Measurements from ENCODE around the gene DDX24. TPM values are rescaled to one million over a fixed set of nuclear protein-coding genes. Genes with fewer than 3 reads are reported as not detected.

DDX24 gene
- polyA plus RNA-seq, 3 donors, result 51.2 to 68.0 (median 53.8) TPM

DNA sequence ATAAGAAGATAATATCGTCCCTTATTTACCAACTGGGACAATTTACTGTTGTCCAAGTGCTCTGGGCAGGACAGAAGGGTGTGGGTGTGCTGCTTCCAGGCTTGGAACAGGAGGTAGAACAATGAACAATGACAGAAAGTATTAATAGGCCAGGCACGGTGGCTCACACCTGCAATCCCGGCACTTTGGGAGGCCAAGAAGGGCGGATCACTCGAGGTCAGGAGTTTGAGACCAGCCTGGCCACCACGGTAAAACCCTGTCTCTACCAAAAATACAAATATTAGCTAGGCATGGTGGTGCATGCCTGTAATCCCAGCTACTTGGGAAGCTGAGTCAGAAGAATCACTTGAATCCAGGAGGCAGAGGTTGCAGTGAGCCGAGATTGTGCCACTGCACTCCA is 32.1 kb upstream of the DDX24 start:
- TF ChIP-seq, protein P1, sequence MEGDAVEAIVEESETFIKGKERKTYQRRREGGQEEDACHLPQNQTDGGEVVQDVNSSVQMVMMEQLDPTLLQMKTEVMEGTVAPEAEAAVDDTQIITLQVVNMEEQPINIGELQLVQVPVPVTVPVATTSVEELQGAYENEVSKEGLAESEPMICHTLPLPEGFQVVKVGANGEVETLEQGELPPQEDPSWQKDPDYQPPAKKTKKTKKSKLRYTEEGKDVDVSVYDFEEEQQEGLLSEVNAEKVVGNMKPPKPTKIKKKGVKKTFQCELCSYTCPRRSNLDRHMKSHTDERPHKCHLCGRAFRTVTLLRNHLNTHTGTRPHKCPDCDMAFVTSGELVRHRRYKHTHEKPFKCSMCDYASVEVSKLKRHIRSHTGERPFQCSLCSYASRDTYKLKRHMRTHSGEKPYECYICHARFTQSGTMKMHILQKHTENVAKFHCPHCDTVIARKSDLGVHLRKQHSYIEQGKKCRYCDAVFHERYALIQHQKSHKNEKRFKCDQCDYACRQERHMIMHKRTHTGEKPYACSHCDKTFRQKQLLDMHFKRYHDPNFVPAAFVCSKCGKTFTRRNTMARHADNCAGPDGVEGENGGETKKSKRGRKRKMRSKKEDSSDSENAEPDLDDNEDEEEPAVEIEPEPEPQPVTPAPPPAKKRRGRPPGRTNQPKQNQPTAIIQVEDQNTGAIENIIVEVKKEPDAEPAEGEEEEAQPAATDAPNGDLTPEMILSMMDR (IDR thresholded peaks at IDR 0.05), result no peak
- Histone ChIP-seq H2AFZ (ENCODE audit: insufficient read depth, low read depth, low read length, poor library complexity, severe bottlenecking) (no peak overlapping the region), H3K4me2 (replicated peaks; ENCODE audit: extremely low read depth, low read length, poor library complexity, severe bottlenecking) (no peak overlapping the region), H3K9me3 (replicated peaks in 1 of 2; ENCODE audit: control insufficient read depth in 1 of 2, insufficient read depth in 1 of 2, low read length in 2 of 2) (no peaks in the 10 kb centered on the region), H3K9ac (ENCODE audit: insufficient read depth, low read length, poor library complexity, severe bottlenecking) (no peak overlapping the region), H3K4me1 (ENCODE audit: control insufficient read depth in 1 of 2, insufficient read depth in 2 of 2, low read length in 2 of 2) (peaks cover 10% of the 10 kb centered on the region in 2 donors), H3K27ac (ENCODE audit: low read depth in 1 of 2, low read length in 2 of 2) (no peak overlapping the region), H3K79me2 (ENCODE audit: insufficient read depth, low read length) (no peaks in the 10 kb centered on the region), H3K27me3 (ENCODE audit: control insufficient read depth in 2 of 2, insufficient read depth in 2 of 2, low read length in 2 of 2) (no peaks in the 10 kb centered on the region), H4K20me1 (ENCODE audit: insufficient read depth, low read length) (no peaks in the 10 kb centered on the region), H3K36me3 (replicated peaks in 1 of 2; ENCODE audit: control insufficient read depth in 1 of 2, insufficient read depth in 2 of 2, low read length in 2 of 2) (no peaks in the 10 kb centered on the region), H3K4me3 (replicated peaks in 1 of 3; ENCODE audit: low read depth in 2 of 3, low read length in 3 of 3) (no peak overlapping the region)
- H3K27ac Mint-ChIP-seq, result no peak overlapping the region
- WGBS (ENCODE audit: insufficient coverage), result 100% methylated on average over 1 of the region's 7 CpGs
- peaks cover 15% of the 10 kb centered on the region for H3K4me1 Mint-ChIP-seq
- H3K9me3 Mint-ChIP-seq, result peaks cover 0 to 3% (median 0%) of the 10 kb centered on the region in 7 donors
- H3K27me3 Mint-ChIP-seq (ENCODE audit: low read depth in 3 of 3), result peaks cover 6 to 22% (median 13%) of the 10 kb centered on the region in 3 donors
- intact Hi-C loops (cut with micrococcal nuclease), result no loop called here
- no peak for DNase-seq
- H3K36me3 Mint-ChIP-seq, result no peaks in the 10 kb centered on the region
- H3K4me3 Mint-ChIP-seq, result no peak overlapping the region

GRCh38 chr14:94112513-94113063 is 31.6 kb upstream of the DDX24 start:
- Histone ChIP-seq H3K27ac (ENCODE audit: low read depth in 1 of 2, low read length in 2 of 2) (no peak overlapping the region), H3K79me2 (ENCODE audit: insufficient read depth, low read length) (no peaks in the 10 kb centered on the region), H3K4me1 (ENCODE audit: control insufficient read depth in 1 of 2, insufficient read depth in 2 of 2, low read length in 2 of 2) (peaks cover 10% of the 10 kb centered on the region in 2 donors), H2AFZ (ENCODE audit: insufficient read depth, low read depth, low read length, poor library complexity, severe bottlenecking) (no peak overlapping the region), H3K4me3 (replicated peaks in 1 of 3; ENCODE audit: low read depth in 2 of 3, low read length in 3 of 3) (no peak overlapping the region), H4K20me1 (ENCODE audit: insufficient read depth, low read length) (no peaks in the 10 kb centered on the region), H3K9me3 (replicated peaks in 1 of 2; ENCODE audit: control insufficient read depth in 1 of 2, insufficient read depth in 1 of 2, low read length in 2 of 2) (no peaks in the 10 kb centered on the region), H3K27me3 (ENCODE audit: control insufficient read depth in 2 of 2, insufficient read depth in 2 of 2, low read length in 2 of 2) (no peaks in the 10 kb centered on the region), H3K9ac (ENCODE audit: insufficient read depth, low read length, poor library complexity, severe bottlenecking) (no peak overlapping the region), H3K36me3 (replicated peaks in 1 of 2; ENCODE audit: control insufficient read depth in 1 of 2, insufficient read depth in 2 of 2, low read length in 2 of 2) (no peaks in the 10 kb centered on the region), H3K4me2 (replicated peaks; ENCODE audit: extremely low read depth, low read length, poor library complexity, severe bottlenecking) (no peak overlapping the region)
- H3K9me3 Mint-ChIP-seq, result peaks cover 0 to 5% (median 0%) of the 10 kb centered on the region in 7 donors
- peak overlapping the region in 1 of 7 donors; percentile 23 for H3K27ac Mint-ChIP-seq
- intact Hi-C loops (cut with micrococcal nuclease), result no loop called here
- WGBS (ENCODE audit: insufficient coverage), result 76% methylated on average over 4 of the region's 6 CpGs
- H3K36me3 Mint-ChIP-seq, result peaks cover 0 to 1% of the 10 kb centered on the region in 2 donors
- TF ChIP-seq, protein P1 (IDR thresholded peaks at IDR 0.05), result no peak
- DNase-seq, result no peak
- peaks cover 5 to 19% (median 11%) of the 10 kb centered on the region in 3 donors for H3K27me3 Mint-ChIP-seq (ENCODE audit: low read depth in 3 of 3)
- H3K4me1 Mint-ChIP-seq, result peaks cover 15% of the 10 kb centered on the region
- H3K4me3 Mint-ChIP-seq, result no peak overlapping the region

Measured in CD14-positive monocyte (primary cell).